PC-9 (cell line): ENCODE results near the gene STEAP1B.

Experiments used
- CTCF ChIP-seq: fragments of 200-600 bp; sonication (generic); conservative IDR thresholded peaks from 2 replicates; pipeline ENCODE4 v1.6.1; 2017; ENCODE audit warnings: mixed run types, antibody characterized with exemption, mild to moderate bottlenecking, moderate library complexity
- EZH2 ChIP-seq: fragments of 200-600 bp; sonication (generic); IDR thresholded peaks from 2 replicates; pipeline ENCODE4 v1.8.0; 2017; ENCODE audit warnings: antibody characterized with exemption, low read depth

- no peak for TF ChIP-seq CTCF
- TF ChIP-seq EZH2, result no peak
These were observed 70.6 kb downstream of the STEAP1B start for GRCh38 chr7:22429386-22429785.
